Stimulated activated naive B cell treated with anti-CD40 and anti-IgM and Interleukin-4, amounts not matched to agents 10 μg/mL and 1 μg/mL and 100 μg/mL, for 72 hours (primary cell): ENCODE data around the gene NDUFA3.

Source experiments
- ATAC-seq, 2 donors: fragments of 150-1000 bp; cut with Tn5 transposase; replicated peaks; 2 replicates each; pipeline ENCODE4 v1.10.0; 2021; ENCODE audit warnings: moderate library complexity in 1 of 2
- DNase-seq: peaks from one replicate; pipeline ENCODE4 v3.0.0; 2021
- H3K27ac Mint-ChIP-seq: one replicate; pipeline ENCODE4 v1.8.0; 2022; ENCODE audit warnings: mild to moderate bottlenecking, mixed read lengths
- H3K27me3 Mint-ChIP-seq, 2 donors: one replicate each; pipeline ENCODE4 v1.8.0; 2022; ENCODE audit warnings: mixed read lengths in 2 of 2
- H3K36me3 Mint-ChIP-seq, 2 donors: one replicate each; pipeline ENCODE4 v1.8.0; 2022; ENCODE audit warnings: mixed read lengths in 2 of 2, mild to moderate bottlenecking in 1 of 2
- H3K4me1 Mint-ChIP-seq, 2 donors: one replicate each; pipeline ENCODE4 v1.8.0; 2022; ENCODE audit warnings: mixed read lengths in 2 of 2, mild to moderate bottlenecking in 1 of 2
- H3K4me3 Mint-ChIP-seq, 2 donors: one replicate each; pipeline ENCODE4 v1.8.0; 2022; ENCODE audit warnings: mild to moderate bottlenecking in 2 of 2, mixed read lengths in 2 of 2, moderate library complexity in 1 of 2
- H3K9me3 Mint-ChIP-seq, 2 donors: one replicate each; pipeline ENCODE4 v1.8.0; 2022; ENCODE audit warnings: mixed read lengths in 2 of 2, mild to moderate bottlenecking in 1 of 2

The NDUFA3 gene

DNA sequence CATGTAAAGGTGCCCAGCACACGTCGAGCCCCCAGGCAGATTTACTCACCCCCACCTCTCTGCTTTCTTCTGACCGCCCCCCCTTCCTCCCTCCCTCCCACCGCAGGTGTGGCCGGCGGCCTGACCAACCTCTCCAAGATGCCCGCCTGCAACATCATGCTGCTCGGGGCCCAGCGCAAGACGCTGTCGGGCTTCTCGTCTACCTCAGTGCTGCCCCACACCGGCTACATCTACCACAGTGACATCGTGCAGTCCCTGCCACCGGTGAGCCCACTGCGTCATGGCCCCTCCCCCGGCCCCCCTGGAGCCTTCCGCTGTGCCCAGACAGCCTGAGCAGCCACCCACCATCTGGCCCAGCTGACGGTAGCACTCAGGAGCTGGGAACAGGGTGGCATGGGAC lies 21.7 kb downstream of the NDUFA3 start:
- H3K4me1 Mint-ChIP-seq: peaks cover 0 to 6% of the 10 kb centered on the region in 2 donors
- H3K36me3 Mint-ChIP-seq: peaks cover 55 to 73% of the 10 kb centered on the region in 2 donors

DNA sequence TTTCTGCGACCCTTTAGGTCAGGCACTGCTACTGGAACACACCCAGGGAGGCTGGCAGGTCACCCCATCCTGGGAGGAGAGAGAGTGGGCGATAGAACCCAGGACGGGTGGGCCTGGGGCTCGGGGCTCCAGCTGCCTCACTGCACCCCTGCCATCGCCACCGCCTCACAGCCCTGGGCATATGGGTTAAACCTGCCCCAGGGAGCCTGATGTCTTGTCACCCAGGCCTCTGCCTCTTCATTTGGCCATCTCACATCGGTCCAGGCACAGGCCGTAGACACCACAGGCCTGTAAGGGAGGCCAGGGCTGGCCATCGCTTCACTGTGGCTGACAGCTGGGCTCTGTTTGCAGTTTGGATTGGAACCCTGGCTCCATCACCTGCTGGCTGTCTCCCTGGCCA lies 23.1 kb downstream of the NDUFA3 start:
- Mint-ChIP-seq H3K36me3 (peaks cover 47 to 67% of the 10 kb centered on the region in 2 donors), H3K27ac (no peak overlapping the region), H3K4me1 (no peaks in the 10 kb centered on the region), H3K9me3 (no peaks in the 10 kb centered on the region), H3K4me3 (no peak overlapping the region), H3K27me3 (no peaks in the 10 kb centered on the region)
- no peak for DNase-seq
- ATAC-seq: no peak

More for the DNA sequence above, 21.7 kb downstream of the NDUFA3 start:
- Mint-ChIP-seq H3K27ac (no peak overlapping the region), H3K9me3 (no peaks in the 10 kb centered on the region), H3K27me3 (no peaks in the 10 kb centered on the region), H3K4me3 (no peak overlapping the region)
- DNase-seq: no peak
- ATAC-seq: no peak

DNA sequence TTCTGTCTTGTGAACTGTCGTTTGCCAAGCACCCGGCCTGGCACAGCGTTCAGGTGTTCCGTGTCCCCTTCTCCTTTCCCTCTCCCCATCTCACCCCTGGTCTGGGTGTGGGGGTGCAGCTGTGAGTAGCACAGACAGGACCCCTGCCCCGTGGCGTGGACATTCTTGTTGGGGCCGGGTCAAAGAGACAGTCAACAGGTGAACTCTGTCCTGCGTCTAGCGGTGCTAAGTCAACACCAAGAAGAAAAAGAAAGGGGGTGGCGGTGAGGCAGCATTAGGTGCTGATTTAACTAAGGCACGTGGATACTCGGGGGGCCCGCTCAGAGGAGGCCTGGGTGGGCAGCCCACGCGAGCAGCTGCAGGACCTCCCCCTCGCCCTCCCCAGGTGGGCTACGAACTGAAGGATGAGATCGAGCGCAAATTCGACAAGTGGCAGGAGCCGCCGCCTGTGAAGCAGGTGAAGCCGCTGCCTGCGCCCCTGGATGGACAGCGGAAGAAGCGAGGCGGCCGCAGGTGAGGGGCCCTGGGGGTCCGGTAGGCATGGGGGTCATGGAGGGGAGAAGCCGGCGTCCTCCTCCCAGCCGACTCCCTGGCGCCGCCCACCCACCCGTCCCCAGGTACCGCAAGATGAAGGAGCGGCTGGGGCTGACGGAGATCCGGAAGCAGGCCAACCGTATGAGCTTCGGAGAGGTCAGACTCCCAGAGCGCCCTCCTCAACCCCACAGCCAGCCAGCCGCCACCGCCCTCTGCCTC lies 25.2 kb downstream of the NDUFA3 start:
- Mint-ChIP-seq H3K27ac (no peak overlapping the region), H3K9me3 (no peaks in the 10 kb centered on the region), H3K36me3 (peaks cover 41 to 60% of the 10 kb centered on the region in 2 donors), H3K27me3 (no peaks in the 10 kb centered on the region), H3K4me3 (no peak overlapping the region), H3K4me1 (no peaks in the 10 kb centered on the region)
- ATAC-seq (no peak), DNase-seq (no peak)

DNA sequence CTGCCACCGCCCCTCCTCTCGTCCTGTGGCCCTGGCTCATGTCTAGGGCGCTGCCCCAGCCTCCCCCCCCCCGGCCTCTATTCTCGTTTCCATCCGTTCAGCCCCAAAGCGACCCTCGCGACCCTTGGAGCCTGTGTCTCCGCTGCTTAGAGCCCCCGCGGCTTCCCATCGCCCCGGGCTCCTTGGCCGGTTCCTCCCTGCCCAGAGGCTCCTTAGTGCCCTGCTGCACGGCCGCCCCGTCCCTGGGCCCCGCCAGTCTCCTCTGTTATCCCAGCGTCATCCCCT lies 25.7 kb downstream of the NDUFA3 start:
- peaks cover 36 to 55% of the 10 kb centered on the region in 2 donors for H3K36me3 Mint-ChIP-seq
- ATAC-seq: no peak
- no peaks in the 10 kb centered on the region for H3K27me3 Mint-ChIP-seq
- no peak for DNase-seq
- H3K4me3 Mint-ChIP-seq: no peak overlapping the region
- no peaks in the 10 kb centered on the region for H3K9me3 Mint-ChIP-seq
- no peaks in the 10 kb centered on the region for H3K4me1 Mint-ChIP-seq
- H3K27ac Mint-ChIP-seq: no peak overlapping the region

DNA sequence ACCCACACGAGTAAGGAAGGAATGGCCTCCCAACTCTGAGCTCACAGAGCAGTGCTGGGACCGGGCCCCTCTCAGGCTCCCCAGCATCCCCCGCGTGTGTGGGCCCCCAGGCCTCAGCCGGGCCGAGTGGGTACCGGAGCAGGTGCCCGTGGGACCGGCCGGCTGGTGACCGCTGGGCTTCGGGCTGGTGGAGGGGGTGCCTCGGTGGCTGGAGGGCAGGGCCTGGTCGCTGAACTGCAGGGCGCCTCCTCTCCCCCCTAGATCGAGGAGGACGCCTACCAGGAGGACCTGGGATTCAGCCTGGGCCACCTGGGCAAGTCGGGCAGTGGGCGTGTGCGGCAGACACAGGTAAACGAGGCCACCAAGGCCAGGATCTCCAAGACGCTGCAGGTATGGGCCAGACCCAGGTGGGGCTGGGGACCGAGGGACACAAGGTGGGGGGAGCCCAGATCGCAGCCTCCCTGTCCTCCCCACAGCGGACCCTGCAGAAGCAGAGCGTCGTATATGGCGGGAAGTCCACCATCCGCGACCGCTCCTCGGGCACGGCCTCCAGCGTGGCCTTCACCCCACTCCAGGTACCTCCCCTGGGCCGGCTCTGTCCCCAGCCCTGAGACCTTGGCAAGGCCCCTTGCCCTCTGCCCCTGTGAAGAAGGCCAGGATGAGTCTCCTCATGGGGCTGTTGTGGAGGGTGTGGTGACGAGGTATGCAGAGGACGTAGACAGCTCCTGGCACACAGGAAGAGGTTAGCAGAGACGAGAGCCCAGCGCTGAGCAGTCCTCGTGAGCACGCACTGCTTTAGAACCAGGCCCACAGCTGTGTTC lies 26.4 kb downstream of the NDUFA3 start:
- no peak for ATAC-seq
- no peak overlapping the region for H3K4me3 Mint-ChIP-seq
- H3K27ac Mint-ChIP-seq: no peak overlapping the region
- no peaks in the 10 kb centered on the region for H3K27me3 Mint-ChIP-seq
- H3K9me3 Mint-ChIP-seq: no peaks in the 10 kb centered on the region
- peaks cover 31 to 53% of the 10 kb centered on the region in 2 donors for H3K36me3 Mint-ChIP-seq
- H3K4me1 Mint-ChIP-seq: no peaks in the 10 kb centered on the region
- no peak for DNase-seq

DNA sequence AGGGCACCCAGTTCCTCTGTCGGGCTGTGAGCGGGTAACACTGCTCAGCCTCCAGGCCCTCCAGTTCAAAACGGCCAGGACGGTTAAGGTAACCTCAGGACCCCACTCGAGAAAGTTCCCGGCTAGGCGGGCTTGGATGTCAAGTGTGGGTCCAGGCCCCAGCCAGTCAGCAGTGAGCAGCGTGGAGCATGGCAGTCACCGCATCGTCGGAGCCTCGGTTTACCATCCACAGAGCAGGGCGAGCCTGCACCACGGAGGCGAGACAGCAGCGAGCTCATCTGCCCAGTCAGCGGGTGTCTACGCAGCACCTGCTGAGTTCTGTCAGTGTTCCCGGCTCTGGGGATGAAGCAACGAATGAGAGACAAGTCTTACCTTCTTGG lies 27.0 kb downstream of the NDUFA3 start:
- Mint-ChIP-seq H3K27ac (no peak overlapping the region), H3K27me3 (no peaks in the 10 kb centered on the region), H3K36me3 (peaks cover 33 to 56% of the 10 kb centered on the region in 2 donors), H3K9me3 (no peaks in the 10 kb centered on the region), H3K4me1 (peaks cover 0 to 2% of the 10 kb centered on the region in 2 donors), H3K4me3 (no peak overlapping the region)
- ATAC-seq (no peak), DNase-seq (no peak)

DNA sequence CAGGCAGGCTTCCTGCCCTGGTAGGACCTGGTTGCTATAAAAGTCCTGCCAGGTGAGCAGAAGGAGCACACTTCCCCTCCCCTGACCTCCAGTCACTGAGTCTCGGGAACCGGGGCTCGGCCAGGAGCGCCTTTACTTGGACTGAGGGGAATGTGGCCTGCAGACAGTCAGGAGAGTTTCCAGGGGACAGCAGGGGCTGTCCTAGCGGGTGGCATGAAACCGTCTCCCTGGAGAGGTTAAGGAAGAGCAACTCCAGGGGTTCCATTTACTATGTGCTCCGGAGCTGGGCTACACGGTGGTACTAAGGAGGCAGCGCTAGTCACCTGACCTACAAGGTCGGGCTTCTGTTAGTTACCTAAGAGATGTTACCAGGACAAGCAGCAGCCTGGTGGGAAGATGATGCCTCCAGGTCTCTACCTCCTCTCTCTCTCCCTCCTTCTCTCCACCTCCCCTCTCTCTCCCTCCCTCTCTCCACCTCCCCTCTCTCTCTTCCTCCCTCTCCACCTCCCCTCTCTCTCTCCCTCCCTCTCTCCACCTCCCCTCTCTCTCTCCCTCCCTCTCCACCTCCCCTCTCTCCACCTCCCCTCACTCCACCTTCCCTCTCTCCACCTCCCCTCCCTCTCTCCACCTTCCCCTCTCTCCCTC lies 30.8 kb downstream of the NDUFA3 start:
- Mint-ChIP-seq H3K27me3 (no peaks in the 10 kb centered on the region), H3K27ac (no peak overlapping the region), H3K36me3 (peaks cover 14 to 33% of the 10 kb centered on the region in 2 donors), H3K4me3 (no peak overlapping the region), H3K9me3 (no peaks in the 10 kb centered on the region), H3K4me1 (peaks cover 10 to 13% of the 10 kb centered on the region in 2 donors)
- DNase-seq: no peak
- no peak for ATAC-seq

DNA sequence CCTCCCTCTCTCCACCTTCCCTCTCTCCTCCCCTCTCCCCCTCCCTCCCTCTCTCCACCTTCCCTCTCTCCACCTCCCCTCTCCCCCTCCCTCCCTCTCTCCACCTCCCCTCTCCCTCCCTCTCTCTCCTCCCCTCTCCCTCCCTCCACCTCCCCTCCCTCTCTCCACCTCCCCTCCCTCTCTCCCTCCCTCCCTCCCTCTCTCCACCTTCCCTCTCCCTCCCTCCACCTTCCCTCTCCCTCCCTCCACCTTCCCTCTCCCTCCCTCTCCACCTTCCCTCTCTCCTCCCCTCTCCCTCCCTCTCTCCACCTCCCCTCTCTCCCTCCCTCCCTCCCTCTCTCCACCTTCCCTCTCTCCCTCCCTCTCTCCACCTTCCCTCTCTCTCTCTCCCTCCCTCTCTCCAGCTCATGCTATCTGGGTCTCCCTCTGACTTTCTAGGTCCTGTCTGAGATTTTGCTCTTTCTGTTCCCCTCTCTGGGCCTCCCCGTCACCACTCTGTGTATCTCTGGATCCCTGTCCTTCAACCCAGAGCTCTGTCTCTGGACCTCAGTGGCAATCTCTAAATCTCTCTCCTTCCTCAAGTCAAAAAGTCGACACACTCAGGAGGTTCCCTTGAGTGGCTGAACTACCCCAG lies 31.4 kb downstream of the NDUFA3 start:
- peaks cover 13 to 33% of the 10 kb centered on the region in 2 donors for H3K36me3 Mint-ChIP-seq
- no peaks in the 10 kb centered on the region for H3K27me3 Mint-ChIP-seq
- no peak for DNase-seq
- H3K4me1 Mint-ChIP-seq: peaks cover 16 to 19% of the 10 kb centered on the region in 2 donors
- H3K27ac Mint-ChIP-seq: no peak overlapping the region
- no peak for ATAC-seq
- H3K9me3 Mint-ChIP-seq: no peaks in the 10 kb centered on the region
- H3K4me3 Mint-ChIP-seq: no peak overlapping the region

DNA sequence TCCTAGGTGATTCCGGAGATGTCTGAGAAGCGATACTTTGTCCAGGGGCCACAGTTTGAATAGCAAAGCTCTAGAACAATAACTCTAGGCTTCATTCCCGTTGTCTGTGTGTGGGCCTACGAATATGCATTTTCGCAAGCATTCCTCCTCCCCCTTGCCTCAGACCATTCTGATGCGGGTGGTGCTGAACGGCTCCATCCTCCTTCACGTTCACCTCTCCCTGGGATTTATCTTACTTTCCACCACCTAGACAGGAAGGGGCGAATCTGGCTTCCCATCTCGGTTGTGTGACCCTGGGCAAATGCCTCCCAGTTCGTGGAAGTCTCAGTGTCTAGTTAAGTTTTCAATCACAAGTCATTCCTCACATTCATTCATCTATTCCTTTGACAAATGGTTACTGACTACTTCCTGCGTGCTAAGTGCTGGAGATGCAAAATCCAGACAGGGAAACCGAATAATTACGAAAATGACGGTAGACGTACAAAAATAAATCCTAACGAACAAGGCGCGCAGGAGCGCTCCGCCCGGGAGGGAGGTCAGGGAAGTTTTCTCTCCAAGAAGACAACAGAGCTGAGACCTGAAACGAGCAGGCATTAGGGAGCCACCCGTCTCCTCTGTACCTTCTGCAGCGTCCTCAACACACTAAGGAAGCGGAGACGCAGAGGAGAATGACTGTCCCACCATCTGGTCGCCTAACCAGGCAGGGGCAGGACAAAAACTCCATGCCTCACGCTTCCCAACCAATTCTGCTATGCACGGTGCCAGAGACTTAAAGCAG lies 33.6 kb downstream of the NDUFA3 start:
- H3K36me3 Mint-ChIP-seq: peaks cover 22 to 32% of the 10 kb centered on the region in 2 donors
- DNase-seq: no peak

DNA sequence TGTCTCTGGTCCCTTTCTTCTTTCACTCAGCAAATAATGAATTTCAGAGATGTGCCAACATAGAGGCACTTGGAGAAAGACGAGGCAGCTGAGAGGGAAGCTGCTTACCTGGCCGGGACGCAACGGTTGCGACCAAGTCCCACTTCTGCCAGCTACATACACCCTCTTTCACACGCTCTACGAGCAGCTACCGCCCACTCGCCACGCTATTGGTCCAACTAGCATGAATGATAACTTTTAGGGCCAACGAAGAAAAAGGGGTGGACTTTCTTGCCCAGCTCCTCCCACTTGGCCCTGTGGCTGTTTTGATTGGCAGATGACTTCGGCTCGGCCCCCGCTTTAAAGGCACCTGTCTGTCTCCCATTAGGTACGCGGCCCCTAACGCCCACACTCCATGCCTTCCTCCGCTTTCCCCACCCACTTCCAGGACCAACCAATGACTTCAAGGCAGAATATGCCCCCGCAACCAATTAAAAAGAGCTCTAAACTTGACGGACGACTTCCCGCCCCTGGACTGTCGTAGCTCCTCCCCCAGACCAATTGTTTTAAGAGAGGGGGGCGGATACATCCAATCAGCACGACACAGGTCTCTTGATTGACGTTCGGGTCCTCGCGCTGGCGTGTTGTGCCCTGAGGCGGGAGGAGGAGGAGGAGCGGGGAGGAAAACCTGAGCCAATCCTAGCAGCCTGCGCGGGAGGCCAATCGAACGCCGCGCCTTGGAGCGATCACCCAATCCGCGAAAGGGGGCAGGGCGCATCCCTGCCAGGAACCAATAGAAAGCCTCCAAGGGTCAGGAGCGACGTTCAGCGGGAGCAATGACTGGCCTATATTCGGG lies 34.4 kb downstream of the NDUFA3 start:
- H3K4me1 Mint-ChIP-seq: peaks cover 31 to 48% of the 10 kb centered on the region in 2 donors

More for the DNA sequence above, 33.6 kb downstream of the NDUFA3 start:
- Mint-ChIP-seq H3K9me3 (no peaks in the 10 kb centered on the region), H3K27me3 (no peaks in the 10 kb centered on the region), H3K27ac (peak overlapping the region; percentile 92), H3K4me3 (peak overlapping the region; percentile 81 to 85), H3K4me1 (peaks cover 27 to 41% of the 10 kb centered on the region in 2 donors)
- no peak for ATAC-seq

DNA sequence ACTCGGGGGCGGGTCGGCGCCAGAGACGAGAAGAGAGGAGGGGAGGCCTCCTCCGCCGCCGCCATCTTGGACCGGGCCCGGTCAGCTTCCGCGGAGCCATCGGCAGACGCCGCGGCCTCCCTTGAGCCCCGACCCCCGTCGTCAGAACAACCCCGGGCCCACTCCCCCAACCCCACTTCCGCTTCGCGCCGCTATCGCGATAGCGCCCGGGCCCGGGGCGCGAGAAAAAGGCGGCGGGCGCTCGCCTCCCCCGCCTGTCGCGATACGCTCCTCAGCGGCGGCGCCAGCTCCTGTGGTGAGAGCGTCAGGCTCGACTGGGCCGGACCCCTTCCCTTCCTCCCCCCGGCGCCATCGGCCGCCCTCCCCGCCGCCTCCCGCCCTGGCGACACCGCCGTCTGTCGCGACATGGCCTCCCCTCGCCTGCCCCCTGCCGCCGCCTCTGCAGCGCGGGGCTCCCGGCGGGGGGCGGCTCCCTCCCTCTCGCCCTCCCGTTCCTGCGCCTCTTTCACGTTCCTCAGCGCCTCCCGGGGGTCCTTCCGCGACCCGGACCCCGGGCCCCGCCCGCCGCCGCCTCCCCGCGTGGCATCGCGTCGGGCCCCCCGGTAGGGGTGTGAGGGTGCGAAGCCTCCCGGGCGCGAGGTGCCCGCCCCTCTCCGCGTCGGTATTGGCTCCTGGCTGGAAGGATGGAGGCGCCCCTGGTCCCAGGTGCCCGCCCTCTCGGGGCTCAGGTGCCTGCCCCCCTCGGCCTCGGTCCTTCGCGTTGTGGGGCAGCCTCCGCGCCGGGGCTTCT lies 35.2 kb downstream of the NDUFA3 start, which contains the start of gene CNOT3:
CNOT3 (plus strand) TSS at position 64 of the 790 bp plus-strand sequence. CDS start 5,217 bp downstream, outside the sequence.
- ATAC-seq (no peak), DNase-seq (no peak)
- peaks cover 30 to 37% of the 10 kb centered on the region in 2 donors for H3K36me3 Mint-ChIP-seq
- peaks cover 36 to 52% of the 10 kb centered on the region in 2 donors for H3K4me1 Mint-ChIP-seq
- H3K4me3 Mint-ChIP-seq: peak within 1 kb of the TSS; percentile 81 to 89
- no peaks in the 10 kb centered on the region for H3K27me3 Mint-ChIP-seq
- no peaks in the 10 kb centered on the region for H3K9me3 Mint-ChIP-seq
- peak within 1 kb of the TSS; percentile 95 for H3K27ac Mint-ChIP-seq

More for the DNA sequence above, 34.4 kb downstream of the NDUFA3 start:
- peak overlapping the region; percentile 92 for H3K27ac Mint-ChIP-seq
- peak overlapping the region; percentile 81 to 85 for H3K4me3 Mint-ChIP-seq
- H3K27me3 Mint-ChIP-seq: no peaks in the 10 kb centered on the region
- ATAC-seq (peak; percentile 85), DNase-seq (peak; percentile 100)
- no peaks in the 10 kb centered on the region for H3K9me3 Mint-ChIP-seq
- peaks cover 22 to 29% of the 10 kb centered on the region in 2 donors for H3K36me3 Mint-ChIP-seq

DNA sequence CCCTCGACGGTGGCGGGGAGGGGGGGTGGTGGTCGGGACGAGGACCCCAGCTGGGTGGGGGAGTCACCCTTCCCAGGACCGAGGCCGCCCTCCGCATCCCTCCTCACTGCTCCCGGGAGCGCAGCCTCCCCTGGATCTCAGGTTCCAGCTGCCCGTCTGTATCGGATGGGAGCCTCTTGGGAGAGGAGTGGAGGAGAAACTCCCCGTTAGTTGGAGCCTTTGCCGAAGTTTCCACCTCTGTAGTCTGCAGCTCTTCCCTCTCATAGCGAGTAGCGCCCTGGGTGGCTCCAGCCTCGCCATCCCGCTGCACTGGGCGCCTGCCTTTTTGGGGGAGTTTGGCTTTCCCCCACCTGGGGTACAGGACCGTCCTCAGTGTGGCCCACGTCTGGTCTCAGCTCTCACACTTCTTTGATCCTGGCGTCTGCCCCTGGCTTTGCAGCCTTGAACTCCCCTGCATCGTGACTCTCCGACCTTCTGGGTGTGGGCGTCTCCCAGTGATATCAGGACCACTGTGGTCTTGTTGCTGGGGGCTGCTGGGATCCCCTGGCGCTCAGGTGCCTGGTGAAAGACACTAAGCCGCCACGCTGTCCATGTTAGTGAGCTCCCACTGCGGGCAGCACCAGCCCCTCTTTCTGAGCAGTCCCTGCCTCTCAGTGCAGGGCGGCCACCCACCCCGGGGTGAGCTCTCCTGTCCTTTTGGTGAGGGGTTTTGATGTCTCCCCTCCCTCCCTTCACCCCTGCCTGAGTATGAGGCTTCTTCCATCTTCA lies 36.0 kb downstream of the NDUFA3 start:
- peak overlapping the region; percentile 95 for H3K27ac Mint-ChIP-seq
- H3K36me3 Mint-ChIP-seq: peaks cover 37 to 45% of the 10 kb centered on the region in 2 donors
- H3K4me3 Mint-ChIP-seq: peak overlapping the region; percentile 81 to 89
- no peak for ATAC-seq
- H3K9me3 Mint-ChIP-seq: no peaks in the 10 kb centered on the region
- H3K4me1 Mint-ChIP-seq: peaks cover 36 to 58% of the 10 kb centered on the region in 2 donors
- no peaks in the 10 kb centered on the region for H3K27me3 Mint-ChIP-seq
- DNase-seq: no peak
